GM12891 (cell line): ENCODE data around the gene ETV7.

Experiments used
- POLR2A ChIP-seq: IDR thresholded peaks from 2 replicates; pipeline ENCODE4 v1.6.1; 2011; ENCODE audit warnings: low read depth, low read length, control low read depth
- POLR2AphosphoS5 ChIP-seq: IDR thresholded peaks from 2 replicates; pipeline ENCODE4 v1.6.1; 2011; ENCODE audit warnings: low read depth, low read length, control low read depth
- TAF1 ChIP-seq: IDR thresholded peaks from 2 replicates; pipeline ENCODE4 v1.6.1; 2011; ENCODE audit warnings: low read depth, low read length, control low read depth

DNA sequence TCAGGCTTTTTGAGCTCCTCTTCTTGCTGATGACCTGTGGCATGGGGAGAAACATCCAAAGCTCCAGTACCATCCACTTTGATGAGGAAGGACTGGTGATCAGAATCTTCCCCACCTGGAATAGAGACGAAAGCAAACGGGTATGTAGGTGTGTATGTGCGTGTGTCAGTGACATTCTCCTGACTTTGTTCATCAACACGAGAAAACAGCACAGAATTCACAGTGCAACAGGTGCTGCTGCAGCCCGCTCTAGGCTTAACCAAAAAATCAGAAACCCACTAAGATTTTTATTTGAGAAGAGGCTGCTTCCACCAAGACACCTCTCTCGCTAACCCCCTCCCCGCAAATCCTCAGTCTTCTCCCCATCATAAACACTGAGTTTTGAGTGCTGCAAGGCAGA lies 58.9 kb downstream of the ETV7 start:
- TF ChIP-seq POLR2A (no peak), POLR2AphosphoS5 (no peak), TAF1 (no peak)
